Fibroblast of skin of back (primary cell): ENCODE data around the gene LGR5.

Experiments
- DNase-seq: peaks from one replicate; pipeline ENCODE4 v3.0.0-alpha.2; 2013

The LGR5 gene

GRCh38 chr12:71438670-71439361 is 782 bp upstream of the LGR5 start:
- DNase-seq: peak; percentile 54

GRCh38 chr12:71439362-71439612 is 311 bp upstream of the LGR5 start:
- no peak for DNase-seq

GRCh38 chr12:71440345-71440762 is 756 bp downstream of the LGR5 start:
- peak; percentile 39 for DNase-seq

GRCh38 chr12:71440763-71441748 is 1.5 kb downstream of the LGR5 start:
- DNase-seq: no peak

- DNase-seq: no peak
These were observed 2.4 kb downstream of the LGR5 start for GRCh38 chr12:71441836-71442566.

- no peak for DNase-seq
These were observed 3.0 kb downstream of the LGR5 start for GRCh38 chr12:71442567-71442931.

GRCh38 chr12:71445071-71445470 is 5.5 kb downstream of the LGR5 start:
- DNase-seq: peak; percentile 75

DNA sequence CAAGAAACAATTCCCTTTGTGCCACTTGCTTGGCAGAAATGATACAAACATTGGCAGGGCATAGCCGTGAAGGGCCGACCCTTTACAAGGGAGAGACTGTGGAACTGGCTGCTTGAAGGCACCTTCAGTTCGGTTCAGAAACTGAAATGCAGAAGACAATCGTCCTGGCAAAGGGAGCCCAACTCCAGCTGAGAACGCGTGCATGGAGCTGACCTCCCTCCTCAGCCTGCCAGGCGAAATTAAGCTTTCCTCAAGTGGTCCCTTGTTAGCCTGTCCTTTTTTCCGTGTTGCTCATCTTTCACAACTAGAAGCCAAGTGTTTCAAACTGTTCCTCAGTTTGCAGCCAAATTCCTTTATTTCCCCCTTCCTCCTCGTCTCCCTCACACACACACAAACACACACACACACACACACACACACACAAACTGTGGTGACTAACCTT is 8.1 kb downstream of the LGR5 start:
- no peak for DNase-seq

- peak; percentile 84 for DNase-seq
These were observed 8.6 kb downstream of the LGR5 start for GRCh38 chr12:71448150-71448581.

- no peak for DNase-seq
These were observed 9.9 kb downstream of the LGR5 start for GRCh38 chr12:71449373-71450070.

GRCh38 chr12:71452006-71452405 is 12.4 kb downstream of the LGR5 start:
- DNase-seq: no peak

DNA sequence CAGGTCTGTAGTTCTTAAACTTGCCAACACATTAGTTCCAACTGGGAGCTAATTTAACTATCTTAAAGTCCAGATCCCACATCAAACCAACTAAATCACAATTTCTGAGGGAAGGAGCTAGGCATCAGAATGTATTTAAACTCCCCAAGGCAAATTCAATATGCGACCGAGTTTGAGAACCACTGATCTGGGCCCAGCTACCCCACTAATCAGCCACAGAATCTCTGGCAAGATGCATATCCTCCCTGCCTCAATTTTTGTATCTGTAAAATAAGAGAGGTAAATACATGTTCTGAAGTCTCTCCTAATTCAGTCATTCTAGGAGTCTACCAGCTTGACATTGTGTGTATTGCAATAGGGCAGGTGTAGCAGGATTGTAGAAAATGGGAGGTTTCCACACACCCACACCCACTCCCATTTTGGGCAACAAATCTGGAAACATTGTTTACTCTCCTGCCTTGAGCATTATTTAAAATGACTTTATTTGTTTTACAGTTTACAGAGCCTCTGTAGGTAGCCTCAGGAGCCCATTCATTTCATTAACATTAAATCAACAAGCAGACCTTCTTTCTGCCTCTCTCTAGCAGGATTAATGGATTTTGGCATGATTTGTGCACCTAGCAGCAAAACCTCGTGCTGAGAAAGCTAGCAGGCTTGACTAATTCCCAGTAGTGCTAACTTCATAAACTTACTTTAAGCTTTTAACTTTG is 15.6 kb downstream of the LGR5 start:
- no peak for DNase-seq

- DNase-seq: no peak
These were observed 16.7 kb downstream of the LGR5 start for GRCh38 chr12:71456316-71456715.

GRCh38 chr12:71456990-71457389 is 17.4 kb downstream of the LGR5 start:
- DNase-seq: no peak

DNA sequence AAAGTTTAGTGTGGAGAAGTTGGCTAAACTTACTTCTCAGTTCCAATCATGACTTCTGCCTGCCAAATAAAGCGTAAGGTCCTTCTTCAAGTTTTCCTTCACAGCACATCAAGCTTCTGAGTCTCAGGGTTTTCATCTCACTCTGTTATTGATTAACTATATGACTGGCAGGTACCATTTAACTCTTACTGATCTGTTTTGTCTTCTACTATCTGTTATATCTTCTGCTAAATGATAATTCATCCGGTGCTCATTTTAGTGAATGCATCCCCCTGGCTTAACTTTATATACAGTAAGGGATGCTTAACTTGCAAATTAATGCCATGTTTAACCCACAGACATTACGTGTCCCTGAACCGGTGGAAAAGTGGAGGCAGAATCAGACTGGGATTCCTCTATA is 20.7 kb downstream of the LGR5 start:
- no peak for DNase-seq

DNA sequence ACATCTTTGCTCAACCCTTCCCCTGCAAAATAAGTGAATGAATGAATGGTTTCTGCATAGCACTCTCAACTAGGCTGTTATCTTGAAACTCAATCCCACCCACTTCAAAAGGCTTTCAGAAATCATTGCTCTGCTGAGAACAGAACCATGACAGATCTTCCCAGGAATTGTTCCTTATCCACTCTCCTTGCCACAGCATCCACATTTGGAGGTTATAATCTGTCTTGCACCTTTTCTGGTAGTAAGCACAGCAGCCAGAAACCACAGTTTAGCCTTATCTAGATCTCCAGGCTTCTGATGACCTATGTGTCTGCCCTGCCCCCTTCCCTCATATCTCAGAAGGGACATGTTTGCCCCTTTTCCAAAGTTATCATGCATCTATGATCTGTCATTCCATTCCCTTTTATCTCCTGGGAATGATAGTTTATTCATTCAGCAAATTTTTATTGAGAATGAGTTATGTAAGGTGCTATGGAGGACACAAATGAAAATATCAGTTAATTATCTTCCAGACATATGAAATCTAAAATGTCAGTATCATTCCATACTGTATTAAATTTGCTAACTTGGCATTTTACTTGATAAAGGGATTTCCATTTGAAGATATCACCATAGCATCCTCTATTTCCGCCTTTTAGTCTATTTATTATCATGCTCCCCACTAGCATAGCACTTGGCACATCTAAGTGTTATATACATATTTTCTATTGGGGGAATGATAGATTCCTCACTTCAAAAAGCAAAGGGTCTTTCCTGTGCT is 21.4 kb downstream of the LGR5 start:
- no peak for DNase-seq

- DNase-seq: no peak
These were observed 22.3 kb downstream of the LGR5 start for GRCh38 chr12:71461787-71462328.

- DNase-seq: no peak
These were observed 26.2 kb downstream of the LGR5 start for GRCh38 chr12:71465796-71466195.

DNA sequence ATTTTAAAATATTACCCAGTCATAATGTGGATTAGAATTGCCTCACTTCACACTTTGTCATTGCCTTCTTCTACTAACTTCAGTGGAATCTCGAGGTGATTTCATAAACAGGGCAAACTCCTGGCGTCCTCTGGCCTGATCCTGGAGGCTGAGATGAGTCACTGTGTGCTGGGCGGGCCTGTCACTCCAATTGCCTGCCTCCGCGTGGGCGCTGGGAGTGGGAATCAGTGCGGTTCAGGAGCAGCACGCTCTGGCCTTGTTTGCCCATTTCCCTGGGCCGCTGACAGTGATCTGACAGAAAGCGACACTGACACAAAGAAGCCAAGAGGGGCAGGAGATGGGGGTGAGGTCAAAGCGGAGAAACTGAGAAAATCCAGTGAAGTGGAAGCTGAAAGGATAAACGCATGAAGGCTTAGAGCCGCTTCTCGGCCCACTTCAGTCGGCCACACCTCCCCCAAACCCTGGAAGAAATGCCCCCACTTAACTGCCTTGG is 29.7 kb downstream of the LGR5 start:
- peak; percentile 41 for DNase-seq

GRCh38 chr12:71472441-71472911 is 32.9 kb downstream of the LGR5 start:
- DNase-seq: peak; percentile 80

- DNase-seq: peak; percentile 25
These were observed 35.2 kb downstream of the LGR5 start for GRCh38 chr12:71474791-71475190.
